ENCODE results near the gene TSPYL2. TPM values are rescaled to one million over a fixed set of nuclear protein-coding genes. Genes with fewer than 3 reads are reported as not detected.

TSPYL2 gene
- total RNA-seq, 1 donor from 2014 or later = 99.0 TPM

DNA sequence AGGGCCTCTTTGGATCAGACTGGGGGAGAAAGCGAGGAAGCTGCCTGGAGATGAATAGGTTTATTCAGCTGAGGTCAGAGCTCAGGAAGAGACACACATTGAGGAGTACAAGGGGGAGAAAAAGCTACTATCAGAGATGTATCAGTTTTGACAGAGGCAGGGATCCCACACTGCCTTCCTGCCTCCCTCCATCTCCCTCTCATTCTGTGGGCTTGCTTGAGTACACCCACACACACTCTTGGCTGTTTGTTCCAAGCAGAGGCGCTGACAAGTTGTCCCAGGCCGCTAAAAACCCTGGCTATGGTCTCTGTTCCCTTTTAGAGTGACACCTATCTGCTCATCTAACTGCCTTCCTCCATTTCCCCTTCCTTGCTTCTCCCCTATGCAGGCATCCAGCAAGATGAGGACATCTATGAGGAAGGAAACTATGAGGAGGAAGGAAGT, 5.2 kb downstream of the TSPYL2 start:
- Mint-ChIP-seq H3K4me3 (peak overlapping the region; percentile 73), H3K9me3 (peaks cover 15% of the 10 kb centered on the region), H3K27me3 (ENCODE audit: low read depth) (no peaks in the 10 kb centered on the region), H3K27ac (peak overlapping the region; percentile 75), H3K36me3 (peaks cover 17% of the 10 kb centered on the region), H3K4me1 (peaks cover 72% of the 10 kb centered on the region)
- TF ChIP-seq, protein P1, sequence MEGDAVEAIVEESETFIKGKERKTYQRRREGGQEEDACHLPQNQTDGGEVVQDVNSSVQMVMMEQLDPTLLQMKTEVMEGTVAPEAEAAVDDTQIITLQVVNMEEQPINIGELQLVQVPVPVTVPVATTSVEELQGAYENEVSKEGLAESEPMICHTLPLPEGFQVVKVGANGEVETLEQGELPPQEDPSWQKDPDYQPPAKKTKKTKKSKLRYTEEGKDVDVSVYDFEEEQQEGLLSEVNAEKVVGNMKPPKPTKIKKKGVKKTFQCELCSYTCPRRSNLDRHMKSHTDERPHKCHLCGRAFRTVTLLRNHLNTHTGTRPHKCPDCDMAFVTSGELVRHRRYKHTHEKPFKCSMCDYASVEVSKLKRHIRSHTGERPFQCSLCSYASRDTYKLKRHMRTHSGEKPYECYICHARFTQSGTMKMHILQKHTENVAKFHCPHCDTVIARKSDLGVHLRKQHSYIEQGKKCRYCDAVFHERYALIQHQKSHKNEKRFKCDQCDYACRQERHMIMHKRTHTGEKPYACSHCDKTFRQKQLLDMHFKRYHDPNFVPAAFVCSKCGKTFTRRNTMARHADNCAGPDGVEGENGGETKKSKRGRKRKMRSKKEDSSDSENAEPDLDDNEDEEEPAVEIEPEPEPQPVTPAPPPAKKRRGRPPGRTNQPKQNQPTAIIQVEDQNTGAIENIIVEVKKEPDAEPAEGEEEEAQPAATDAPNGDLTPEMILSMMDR (IDR thresholded peaks at IDR 0.05; ENCODE audit: unreplicated experiment) = no peak
- no peak for DNase-seq (ENCODE audit: low spot score in 2 of 2, unreplicated experiment in 2 of 2)

DNA sequence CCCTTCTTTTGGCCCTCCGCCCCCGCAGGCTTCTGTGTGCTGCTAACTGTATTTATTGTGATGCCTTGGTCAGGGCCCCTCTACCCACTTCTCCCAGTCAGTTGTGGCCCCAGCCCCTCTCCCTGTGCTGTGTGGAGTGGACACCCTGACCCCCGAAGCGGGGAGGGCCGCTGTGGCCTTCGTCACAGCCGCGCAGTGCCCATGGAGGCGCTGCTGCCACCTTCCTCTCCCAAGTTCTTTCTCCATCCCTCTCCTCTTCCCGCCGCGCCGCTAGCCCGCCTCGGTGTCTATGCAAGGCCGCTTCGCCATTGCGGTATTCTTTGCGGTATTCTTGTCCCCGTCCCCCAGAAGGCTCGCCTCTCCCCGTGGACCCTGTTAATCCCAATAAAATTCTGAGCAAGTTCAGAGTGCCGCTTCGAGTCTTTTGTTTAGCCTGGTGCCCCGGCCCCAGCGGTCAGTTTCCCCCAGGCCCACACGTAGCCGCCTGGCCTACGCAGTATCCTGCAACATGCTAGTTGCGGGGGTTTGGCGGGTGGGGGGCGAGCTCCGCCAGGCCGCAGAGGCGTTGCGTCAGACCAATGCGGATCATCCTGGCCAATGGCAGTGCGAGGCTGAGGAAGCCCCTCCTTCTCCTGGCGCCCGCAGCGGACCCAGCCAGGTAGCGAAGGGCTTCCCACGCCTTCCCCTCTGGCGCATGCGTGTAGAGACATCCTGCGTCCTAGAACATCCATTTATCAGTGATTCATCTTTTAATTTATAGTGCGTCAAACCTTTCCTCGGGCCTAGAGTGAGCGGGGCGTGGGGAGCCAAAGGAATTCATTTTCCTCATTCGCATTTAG, 6.2 kb downstream of the TSPYL2 start:
- peaks cover 17% of the 10 kb centered on the region for H3K36me3 Mint-ChIP-seq
- no peaks in the 10 kb centered on the region for H3K27me3 Mint-ChIP-seq (ENCODE audit: low read depth)
- peaks cover 15% of the 10 kb centered on the region for H3K9me3 Mint-ChIP-seq
- peak; percentile 71 to 78 for DNase-seq (ENCODE audit: low spot score in 2 of 2, unreplicated experiment in 2 of 2)
- TF ChIP-seq, protein P1 (IDR thresholded peaks at IDR 0.05; ENCODE audit: unreplicated experiment) = no peak
- H3K4me3 Mint-ChIP-seq = peak overlapping the region; percentile 73
- peaks cover 69% of the 10 kb centered on the region for H3K4me1 Mint-ChIP-seq
- H3K27ac Mint-ChIP-seq = peak overlapping the region; percentile 97

DNA sequence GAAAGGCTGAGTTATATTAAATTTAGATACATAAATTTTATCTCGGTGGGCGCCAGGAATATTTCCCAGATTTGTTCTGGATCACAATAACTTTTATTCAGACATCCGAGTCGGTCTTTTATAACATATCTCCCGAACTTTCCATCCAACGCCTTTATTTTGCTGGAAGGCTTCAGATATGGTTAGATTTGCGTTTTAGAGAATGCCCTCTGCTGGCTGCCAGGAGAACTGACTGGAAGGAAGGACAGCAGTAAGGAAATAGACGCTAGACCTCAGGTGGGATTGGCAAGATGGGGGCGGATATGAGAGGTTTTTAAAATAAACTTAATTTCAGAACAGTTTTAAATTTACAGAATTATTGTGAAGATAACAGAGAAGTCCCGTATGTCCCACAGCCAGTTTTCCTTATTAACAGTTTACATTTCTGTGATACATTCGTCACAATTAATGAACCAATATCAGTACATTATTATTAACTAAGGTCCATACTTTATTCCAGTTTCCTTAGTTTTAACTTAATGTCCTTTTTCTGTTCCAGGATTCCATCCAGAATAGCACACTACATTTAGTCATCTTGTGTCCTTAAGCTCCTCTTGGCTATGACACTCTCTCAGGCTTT, 7.2 kb downstream of the TSPYL2 start:
- Mint-ChIP-seq H3K4me3 (peak overlapping the region; percentile 73), H3K36me3 (peaks cover 11% of the 10 kb centered on the region), H3K9me3 (peaks cover 6% of the 10 kb centered on the region), H3K4me1 (peaks cover 60% of the 10 kb centered on the region), H3K27me3 (ENCODE audit: low read depth) (no peaks in the 10 kb centered on the region), H3K27ac (peak overlapping the region; percentile 97)
- TF ChIP-seq, protein P1 (IDR thresholded peaks at IDR 0.05; ENCODE audit: unreplicated experiment) = peak; percentile 50
- no peak for DNase-seq (ENCODE audit: low spot score in 2 of 2, unreplicated experiment in 2 of 2)

DNA sequence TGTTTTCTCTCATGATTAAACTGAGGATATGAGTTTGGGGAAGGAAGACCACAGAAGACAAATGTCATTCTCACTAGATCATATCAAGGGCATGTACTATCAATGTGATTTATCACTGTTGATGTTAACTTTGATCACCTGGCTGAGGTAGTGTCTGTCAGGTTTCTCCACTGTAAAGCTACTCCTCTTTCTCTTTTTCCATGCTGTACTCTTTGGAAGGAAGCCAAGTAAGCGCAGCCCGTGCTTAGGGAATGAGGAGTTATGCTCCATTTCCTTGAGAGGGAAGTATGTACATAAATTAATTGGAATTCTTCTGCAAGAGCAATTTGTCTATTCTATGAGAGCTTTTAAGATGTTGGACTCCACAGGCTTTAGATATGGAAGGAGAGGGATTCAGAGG, 7.8 kb downstream of the TSPYL2 start:
- Mint-ChIP-seq H3K27me3 (ENCODE audit: low read depth) (no peaks in the 10 kb centered on the region), H3K4me1 (peaks cover 58% of the 10 kb centered on the region), H3K36me3 (peaks cover 10% of the 10 kb centered on the region), H3K4me3 (no peak overlapping the region), H3K27ac (peak overlapping the region; percentile 97), H3K9me3 (peaks cover 5% of the 10 kb centered on the region)
- DNase-seq (ENCODE audit: low spot score in 2 of 2, unreplicated experiment in 2 of 2) = no peak
- TF ChIP-seq, protein P1 (IDR thresholded peaks at IDR 0.05; ENCODE audit: unreplicated experiment) = no peak

DNA sequence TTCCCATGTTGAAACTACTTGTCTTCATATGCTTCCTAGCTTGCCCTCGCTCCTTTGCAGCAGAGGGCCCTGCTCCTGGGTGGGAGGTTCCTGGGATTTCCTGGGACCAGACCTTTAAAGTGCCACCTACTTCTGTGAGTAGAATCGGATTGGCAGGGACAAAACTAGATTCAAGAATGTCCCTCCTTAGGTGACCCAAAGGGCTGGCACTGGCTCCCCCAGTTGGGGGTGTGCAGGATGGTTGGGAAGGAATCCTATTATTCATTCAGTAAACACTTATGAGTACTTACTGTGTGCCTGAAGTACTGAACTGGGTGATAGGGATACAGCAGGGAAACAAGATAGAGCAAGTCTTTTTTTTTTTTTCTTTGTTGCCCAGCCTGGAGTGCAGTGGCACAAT, 9.2 kb downstream of the TSPYL2 start:
- H3K9me3 Mint-ChIP-seq = peaks cover 6% of the 10 kb centered on the region
- H3K27me3 Mint-ChIP-seq (ENCODE audit: low read depth) = no peaks in the 10 kb centered on the region
- peaks cover 2% of the 10 kb centered on the region for H3K36me3 Mint-ChIP-seq
- H3K27ac Mint-ChIP-seq = peak overlapping the region; percentile 51
- TF ChIP-seq, protein P1 (IDR thresholded peaks at IDR 0.05; ENCODE audit: unreplicated experiment) = no peak
- no peak for DNase-seq (ENCODE audit: low spot score in 2 of 2, unreplicated experiment in 2 of 2)
- H3K4me1 Mint-ChIP-seq = peaks cover 48% of the 10 kb centered on the region
- no peak overlapping the region for H3K4me3 Mint-ChIP-seq
